ENCODE data around the gene WDR6.

DNA sequence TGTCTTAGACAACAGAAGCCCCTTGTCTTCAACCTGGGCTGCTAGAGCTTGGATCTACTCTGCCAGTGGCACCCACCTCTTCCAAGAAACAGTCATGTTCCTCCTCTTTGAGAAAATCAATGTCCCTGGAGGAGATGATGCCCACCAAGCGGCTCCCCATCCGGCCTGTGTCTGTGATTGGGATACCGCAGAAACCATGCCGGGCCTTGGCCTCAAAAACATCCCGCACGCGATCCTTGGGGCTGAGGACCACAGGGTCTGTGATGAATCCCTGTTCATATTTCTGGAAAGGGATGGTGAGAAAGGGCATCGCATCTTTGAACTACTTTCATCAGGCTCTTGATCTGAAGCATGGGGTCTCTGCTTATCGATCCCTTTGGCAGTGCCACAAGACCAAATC, 20.4 kb downstream of the WDR6 start:
- TF ChIP-seq, protein P1, sequence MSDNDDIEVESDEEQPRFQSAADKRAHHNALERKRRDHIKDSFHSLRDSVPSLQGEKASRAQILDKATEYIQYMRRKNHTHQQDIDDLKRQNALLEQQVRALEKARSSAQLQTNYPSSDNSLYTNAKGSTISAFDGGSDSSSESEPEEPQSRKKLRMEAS (IDR thresholded peaks at IDR 0.05), result no peak
- TF ChIP-seq, protein P2, sequence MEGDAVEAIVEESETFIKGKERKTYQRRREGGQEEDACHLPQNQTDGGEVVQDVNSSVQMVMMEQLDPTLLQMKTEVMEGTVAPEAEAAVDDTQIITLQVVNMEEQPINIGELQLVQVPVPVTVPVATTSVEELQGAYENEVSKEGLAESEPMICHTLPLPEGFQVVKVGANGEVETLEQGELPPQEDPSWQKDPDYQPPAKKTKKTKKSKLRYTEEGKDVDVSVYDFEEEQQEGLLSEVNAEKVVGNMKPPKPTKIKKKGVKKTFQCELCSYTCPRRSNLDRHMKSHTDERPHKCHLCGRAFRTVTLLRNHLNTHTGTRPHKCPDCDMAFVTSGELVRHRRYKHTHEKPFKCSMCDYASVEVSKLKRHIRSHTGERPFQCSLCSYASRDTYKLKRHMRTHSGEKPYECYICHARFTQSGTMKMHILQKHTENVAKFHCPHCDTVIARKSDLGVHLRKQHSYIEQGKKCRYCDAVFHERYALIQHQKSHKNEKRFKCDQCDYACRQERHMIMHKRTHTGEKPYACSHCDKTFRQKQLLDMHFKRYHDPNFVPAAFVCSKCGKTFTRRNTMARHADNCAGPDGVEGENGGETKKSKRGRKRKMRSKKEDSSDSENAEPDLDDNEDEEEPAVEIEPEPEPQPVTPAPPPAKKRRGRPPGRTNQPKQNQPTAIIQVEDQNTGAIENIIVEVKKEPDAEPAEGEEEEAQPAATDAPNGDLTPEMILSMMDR (IDR thresholded peaks at IDR 0.05; ENCODE audit: low read depth, low read length, missing input control), result no peak
- no peak for TF ChIP-seq RAD21 (IDR thresholded peaks at IDR 0.05)

Measured in liver (tissue), 3 donors.